Activated CD8-positive, alpha-beta memory T cell treated with anti-CD3 and anti-CD28 coated beads, Interleukin-2, amount 50 U/mL, for 4 hours (primary cell): ENCODE results near the gene CDK4.

Experiments used
- DNase-seq: peaks from one replicate; pipeline ENCODE4 v3.0.0-alpha.2; 2020

CDK4 gene

DNA sequence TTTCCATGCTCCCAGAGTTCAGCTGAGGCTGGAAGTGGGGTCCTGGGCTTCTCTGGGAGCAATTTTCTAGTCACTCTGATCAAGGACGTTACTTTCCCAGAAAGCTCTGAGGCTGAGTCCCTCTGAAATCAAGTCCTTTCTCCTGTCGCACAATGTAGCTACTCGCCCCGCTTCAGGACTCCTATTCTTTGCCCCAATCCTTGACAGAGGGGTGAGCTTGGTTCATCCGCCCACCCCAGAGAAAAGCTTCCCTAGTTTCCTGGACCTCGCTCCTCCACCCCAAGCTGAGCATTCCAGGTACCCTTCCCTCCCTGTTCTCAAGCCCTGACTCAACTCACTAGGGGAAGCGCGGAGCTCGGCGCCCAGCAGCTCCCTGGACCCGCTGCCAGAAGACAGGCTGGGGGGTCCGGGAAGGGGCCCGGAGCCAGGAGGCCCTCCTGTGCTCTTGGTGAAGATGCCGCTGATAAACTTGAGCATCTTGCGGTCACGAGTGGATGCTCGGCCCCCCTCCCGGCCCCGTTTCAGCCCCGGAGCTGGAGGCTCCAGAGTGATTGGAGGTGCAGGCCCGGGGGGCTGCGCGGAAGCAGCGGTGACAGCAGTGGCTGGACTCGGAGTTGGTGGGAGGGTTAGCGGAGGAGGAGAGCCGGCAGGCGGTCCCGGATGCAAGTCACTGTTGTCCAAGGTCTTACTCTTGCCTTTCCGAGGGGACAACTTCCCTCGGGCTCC is 15.2 kb downstream of the CDK4 start:
- DNase-seq = no peak

DNA sequence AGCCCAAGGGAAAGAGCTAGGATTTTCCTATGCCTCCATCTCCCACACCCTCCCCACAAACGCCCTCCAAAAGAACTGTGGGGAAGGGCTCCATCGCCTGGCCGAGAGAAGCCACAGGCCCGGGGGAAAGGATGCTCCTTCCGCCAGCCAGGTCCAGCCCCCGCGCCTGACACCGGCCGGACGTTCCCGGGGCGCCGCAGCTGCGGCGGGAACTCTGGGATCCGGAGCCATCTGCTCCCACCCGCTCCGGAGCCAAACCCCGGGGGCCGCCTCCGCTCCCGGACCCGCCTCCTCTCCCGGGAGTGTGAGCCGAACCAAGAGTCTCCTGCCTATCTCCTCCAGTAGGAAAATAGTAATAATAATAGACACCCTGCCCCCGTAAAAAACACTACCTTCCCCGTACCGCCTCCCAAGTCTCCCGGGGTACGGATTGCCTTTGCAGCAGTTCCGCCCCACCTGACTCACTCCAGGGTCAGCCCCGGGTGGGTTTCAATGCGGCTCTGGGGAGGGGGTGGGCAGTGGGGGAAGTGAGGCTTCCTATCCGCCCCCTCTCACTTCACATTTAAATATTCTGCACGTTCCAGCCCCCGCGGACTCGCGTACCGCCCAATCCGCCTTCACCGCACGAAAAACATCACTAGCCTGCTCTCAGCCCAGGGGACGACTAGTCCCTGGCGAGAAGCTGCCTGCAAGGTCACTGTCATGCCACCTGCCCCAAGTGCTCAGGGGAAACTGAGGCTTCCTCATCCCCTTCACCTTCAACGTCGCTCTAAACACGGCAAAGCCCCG is 16.0 kb downstream of the CDK4 start:
- no peak for DNase-seq

DNA sequence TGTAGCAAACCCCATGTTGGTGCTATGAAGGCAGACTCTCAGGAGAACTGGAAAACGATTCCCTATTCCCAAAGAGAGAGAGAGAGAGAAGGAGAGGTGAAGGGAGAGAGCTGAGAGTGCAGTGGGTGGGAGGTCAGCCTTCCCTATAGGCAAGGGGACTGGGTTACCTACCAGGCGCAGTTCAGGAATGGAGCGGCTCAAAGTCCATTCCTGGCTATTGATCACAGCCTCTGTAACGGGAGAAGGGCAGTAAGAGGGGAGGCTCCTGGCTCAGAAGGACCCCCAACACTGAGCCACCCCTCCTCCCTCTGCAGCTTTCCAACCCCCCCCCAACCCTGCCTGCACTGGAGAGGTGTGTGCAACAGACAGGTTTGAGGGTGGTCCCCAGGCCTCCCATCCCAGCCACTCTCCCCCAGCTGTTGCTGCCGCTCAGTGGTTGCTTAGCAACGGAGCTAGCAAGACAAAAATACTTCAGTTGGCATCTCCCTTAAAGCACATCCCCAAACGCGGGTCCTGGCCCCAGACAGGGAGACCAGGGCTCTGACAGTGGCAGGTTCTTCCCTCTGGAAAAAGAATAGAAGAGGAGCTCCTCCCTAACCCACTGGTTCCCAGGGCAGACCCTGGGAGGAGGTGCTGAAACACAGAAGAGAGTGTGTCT is 16.8 kb downstream of the CDK4 start:
- DNase-seq = no peak

DNA sequence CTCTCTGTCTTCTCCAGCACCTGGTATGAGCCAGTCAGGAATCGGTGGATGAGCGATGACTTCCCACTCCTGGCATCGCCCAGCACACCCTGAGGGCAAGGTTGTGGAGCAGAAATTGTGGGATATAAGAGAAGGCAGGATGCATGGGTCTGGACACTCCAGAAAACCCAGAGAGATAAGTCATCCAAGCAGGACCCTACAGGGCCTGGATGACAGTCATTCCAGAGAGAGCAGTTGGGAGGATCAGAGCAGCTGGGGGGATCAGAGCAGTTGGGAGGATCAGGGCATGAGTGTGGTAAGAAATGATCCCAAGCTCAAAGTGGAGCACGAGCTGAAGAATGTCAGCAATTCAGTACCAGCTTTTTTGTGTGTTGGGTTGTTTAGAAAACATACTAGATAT is 17.5 kb downstream of the CDK4 start:
- DNase-seq = no peak

DNA sequence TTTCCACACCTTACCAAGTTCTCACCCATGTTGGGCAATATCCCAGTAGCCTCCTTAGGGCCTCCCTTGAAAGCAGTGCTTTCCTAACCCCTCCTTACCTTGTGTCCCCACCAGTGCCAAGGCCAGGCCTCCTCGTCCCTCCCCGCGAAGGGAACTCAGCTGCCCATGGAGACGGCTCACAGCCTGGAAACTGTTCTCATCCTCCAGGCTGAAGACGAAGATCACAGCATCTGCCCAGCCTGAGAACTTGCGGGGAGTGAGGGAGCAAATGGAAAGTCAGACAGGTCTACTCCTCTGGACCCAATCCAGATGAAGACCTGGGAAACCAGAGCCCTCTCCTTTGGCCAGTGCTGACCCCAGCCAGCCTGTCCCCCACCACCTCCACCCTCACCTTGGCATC is 18.2 kb downstream of the CDK4 start:
- no peak for DNase-seq

DNA sequence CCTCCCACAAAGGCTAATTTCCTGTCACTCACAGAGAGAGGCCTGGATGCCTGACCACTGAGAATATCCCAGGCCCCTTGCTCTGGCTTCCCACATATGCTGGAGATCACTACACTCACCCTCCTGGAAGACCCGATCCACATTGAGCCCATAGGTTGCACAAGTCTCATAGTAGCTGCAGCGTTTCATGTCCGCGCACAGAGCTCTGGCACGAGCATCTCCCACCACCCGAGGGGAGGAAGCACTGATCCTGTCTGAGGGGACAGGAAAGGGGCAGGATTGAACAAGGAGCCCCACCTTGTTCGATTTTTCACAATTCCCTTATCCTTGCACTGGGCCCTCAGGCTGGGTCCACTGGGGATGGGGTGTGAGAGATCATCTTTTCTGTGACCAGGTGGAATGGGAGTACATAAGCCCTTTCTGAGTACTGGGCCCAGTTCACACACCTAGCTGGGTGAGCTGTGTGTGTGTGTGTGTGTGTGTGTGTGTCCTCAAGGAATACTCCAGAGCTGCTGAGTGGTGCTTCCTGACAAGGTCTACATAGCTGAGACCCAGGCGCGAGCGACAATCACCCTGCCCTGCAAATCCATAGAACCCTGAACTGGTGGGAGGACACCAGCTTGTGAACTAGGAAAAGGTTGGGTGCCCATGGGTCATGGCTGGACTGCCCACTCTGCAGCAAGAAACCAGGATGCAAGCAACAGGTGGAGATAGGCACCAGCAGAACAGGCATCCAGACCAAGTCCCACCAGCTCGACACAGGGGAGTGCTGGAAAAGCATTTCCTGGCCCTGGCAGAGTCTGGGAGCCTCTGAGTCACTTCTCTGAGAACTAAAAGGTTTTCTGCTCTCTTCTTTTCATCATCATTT is 19.1 kb downstream of the CDK4 start:
- DNase-seq = no peak

DNA sequence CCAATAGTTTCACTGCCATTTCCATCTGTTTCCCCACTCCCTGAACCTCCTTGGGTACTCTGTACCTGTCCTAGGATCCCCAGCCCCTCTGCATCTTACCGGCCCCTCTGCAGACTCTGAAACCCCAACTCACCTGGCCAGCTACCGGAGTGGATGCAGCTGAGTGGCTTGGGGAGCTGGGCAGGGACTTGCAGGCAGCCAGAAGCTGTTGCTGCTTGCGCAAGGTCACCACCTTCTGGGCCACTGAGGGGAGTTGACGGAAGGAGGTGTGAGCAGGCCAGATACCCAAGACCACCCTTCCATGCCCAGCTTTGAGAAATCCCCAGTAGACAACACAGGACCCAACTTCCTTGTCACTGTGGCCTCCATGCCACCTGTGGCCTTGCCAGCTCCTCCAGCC is 19.8 kb downstream of the CDK4 start:
- DNase-seq = no peak

DNA sequence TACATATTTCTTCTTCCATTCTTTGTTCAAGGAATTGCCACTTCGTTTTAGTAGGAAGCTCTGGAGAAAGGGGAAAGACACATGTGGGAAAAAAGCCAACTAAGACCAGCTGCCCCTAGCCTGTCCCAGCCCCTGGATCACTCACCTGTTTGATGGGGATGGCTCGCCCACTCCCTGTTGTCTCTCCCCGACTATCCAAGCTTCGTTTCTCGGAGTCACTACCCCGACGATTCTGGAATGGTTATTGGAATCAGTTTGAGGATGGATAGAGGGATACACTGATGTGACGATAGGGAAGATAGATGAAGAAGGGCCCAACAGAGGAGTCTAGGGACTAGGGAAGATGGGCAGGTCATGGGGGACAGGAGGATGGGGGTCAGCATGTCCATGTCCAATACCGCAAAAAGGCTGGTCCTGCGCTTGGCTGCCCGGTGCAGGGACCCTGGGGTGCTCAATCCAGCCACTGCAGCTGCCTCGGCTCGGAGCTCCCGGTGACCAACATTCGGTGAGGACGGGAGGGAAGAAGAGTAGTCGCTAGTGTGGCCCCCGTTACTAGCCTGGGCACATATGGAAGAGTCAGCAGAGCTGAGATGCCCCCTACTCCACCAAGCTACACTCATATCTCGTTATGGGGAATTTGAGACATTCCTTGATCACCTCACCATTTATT is 20.6 kb downstream of the CDK4 start:
- no peak for DNase-seq

DNA sequence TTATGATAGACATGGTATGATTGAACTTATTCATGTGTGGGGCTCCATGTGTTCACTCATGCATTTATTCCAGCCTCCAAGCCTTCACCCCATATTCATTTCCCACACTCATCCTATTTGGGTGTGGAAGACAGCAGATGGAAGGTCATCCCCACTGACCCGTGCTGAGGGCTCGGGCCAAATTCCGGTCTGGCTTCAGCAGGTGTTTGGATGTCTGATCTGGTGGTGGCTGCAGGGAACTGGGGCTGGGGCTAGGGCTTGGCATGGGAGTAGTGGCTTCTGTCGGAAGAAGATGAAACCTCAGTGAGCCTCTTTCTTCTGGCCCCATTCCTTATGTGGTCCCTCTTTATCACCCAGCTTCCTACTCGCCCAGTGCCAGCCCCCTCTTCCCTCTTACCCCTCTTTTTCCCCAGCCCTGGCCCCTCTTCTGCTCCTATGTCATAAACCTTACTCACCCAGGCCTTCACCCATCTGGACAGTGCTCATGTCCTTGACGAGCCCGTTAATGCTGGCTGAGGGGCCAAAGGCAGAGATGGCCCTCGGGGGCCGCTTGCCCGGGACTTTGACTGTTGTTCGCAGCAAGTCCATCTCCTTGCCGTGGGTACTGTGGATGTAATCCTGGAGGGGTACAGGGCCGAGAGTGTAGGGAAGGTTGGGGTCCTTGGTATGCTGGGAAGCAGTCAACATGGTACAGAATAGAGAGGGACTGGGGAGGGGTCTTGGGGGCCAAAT is 21.6 kb downstream of the CDK4 start:
- DNase-seq = no peak

DNA sequence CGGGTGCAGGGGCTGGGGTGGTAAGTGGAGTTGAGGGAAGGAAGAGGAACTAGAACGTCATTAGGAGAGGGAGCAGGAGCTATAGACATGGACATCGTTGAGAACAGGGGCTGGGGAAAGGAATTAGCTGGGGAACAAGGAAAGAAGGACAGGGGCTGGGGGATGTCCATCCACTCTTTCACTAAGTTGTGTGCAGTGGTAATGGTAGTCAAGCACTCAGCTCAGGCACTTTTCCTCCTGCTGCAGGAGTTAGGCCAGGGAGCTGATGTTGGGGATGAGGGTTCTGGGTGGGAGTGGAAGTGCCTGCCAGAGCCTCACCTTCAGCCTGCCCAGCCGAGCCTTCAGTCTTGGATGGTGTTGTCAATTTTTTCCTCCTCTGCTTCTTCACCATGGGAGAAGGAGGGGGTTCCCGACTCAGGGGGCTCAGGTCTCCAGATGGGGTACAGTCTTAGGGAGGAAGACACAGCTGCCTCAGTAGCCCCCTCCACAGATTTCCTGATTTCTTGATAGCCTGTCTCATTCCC is 22.7 kb downstream of the CDK4 start:
- DNase-seq = no peak

DNA sequence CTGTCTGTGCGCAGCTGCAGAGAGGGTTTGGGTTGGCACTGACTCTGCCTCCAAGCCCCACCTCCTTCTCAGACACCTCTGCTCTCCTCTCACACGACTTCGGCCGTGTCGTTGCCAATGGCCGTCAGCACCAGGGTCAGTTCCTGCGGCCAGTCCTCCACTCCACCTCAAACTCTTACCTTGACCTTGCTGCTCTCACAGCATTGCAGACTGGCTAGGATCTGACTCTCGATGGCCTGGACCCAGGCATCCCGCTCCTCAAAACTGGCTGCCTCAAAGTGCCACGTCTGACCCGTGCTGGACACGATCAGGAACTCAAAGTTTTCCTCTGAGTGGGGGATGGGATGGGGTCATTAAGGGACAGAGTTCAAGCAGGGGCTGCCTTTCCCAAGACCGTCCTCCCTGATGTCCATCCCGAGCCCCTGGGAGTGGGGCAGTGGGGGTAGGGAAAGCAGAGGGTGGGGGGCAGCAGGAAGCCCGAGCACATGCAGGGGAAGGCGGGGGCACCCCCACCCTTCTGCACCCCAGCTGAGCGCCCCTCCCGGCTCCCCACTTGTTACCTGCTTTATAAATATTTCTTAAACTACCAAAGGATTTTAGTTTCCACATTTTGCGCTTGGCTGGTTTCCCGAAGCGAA is 24.2 kb downstream of the CDK4 start:
- DNase-seq = no peak

DNA sequence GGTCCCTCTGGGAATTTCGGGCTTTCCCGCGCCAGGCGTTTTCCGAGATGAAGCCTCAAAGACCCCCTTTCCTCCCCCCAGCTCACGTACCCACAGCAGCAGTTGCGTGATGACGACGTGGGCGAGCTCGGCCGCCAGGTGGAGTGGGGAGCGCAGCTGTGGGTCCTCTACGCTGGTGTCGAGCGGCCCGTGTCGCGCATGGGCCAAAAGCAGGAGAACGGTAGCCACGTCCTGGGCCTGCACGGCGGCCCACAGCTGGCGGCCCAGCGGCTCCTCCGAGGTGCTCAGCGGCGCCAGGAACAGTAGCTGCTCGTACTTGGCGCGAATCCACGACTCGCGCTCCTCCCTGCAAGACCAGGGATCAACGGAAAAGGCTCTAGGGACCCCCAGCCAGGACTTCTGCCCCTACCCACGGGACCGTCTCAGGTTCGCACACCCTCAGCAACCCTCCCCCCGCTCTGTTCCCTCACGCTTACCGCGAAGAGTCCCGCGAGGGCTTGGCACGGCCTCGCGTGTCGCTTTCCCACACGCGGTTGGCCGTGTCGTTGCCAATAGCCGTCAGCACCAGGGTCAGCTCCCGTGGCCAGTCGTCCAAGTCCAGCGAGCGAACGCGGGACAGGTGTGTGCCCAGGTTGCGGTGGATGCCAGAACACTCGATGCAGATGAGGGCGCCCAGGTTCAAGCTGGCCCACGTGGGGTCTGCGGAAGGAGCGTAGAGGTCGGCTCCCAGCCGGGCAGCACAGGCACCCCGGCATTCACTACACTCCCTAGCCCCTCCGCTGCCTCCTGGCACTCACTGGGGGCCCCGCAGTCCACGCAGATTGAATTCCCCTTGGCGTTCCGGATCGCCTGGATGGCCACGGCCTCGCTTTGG is 25.0 kb downstream of the CDK4 start:
- no peak for DNase-seq

DNA sequence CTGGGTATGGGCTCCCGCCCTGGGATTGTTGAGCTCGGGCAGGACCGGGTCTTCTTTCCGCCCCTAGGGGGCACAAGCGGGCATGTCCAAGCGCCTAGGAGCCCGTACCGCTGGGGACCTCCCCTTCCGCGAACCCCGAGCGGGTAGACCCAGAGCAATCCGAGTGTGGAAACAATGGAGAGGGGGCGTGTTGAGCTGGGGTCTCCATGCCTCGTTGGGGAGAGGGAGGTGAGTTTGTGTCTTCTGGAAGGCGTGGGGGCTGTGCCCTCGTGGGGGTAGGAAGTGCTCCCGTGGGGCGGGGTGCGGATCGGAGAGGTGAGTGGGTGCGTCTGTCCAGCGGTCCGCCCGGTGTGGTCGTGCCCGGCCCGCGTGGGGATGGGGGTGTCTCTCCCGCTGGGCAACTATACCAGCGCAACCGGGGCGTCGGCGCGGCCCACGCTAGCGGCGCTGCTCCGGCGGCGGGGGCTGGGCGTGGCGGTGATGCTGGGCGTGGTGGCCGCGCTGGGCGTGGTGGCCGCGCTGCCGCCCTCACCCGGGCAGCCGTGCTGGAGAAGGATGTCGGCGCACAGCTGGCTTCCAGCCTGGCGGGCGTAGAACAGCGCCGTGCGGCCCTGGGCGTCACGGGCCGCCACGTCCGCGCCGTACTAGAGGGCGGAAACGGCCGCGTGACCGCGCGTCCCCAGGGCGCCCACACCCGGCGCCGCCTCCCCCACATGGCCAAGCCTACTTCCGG is 25.8 kb downstream of the CDK4 start:
- peak; percentile 44 for DNase-seq

DNA sequence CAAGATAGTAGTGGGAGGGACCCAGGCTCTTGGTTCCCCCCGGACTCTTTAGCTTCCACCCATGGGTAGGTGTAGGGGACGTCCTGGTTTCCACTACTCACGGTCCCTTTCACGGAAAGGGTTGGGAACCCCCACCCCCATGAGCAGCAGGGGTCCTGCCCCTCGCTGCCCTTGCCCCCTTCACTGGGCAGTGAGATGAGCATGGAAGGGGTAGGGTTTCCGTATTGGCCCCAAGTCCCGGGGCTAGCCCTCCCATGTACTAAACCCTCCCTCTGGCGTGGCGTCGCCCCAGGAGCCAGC is 26.3 kb downstream of the CDK4 start:
- no peak for DNase-seq

DNA sequence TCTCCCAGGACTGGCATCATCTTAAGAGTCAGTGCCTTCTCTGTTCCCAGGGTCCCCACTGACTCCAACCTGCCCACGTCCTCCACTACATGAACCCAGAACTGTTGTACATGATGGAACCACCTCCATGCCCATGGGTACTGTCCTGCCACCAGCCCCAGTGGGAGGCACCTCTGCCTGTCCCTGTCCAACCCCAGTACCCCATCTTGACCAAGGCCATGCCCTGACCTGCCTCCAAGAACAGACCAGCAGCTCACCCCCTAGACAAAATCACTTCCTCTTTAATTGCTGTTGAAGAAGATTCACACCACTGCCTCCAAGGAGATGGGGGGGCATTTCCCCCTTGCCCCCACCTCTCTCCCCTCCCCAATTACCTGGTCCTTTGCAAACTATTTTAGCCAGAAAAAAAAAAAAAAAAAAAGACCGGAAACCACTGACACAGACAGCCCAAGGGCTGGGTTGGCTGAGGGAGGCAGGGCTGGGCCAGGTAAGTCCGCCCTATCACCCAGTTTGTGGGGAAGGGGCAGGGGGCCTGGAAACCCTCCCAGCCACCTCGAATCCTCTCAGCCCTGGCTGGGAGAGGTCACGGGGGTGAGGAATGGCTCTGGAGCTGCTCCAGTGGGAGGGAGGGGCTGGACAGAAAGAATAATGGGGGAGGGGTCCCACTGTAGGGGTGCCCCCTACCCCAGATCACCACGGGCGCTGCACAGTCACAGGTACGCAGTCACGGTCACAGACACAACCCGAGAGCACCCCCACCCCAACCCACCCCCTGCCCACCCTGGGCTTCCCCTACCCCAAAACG is 27.0 kb downstream of the CDK4 start:
- no peak for DNase-seq

DNA sequence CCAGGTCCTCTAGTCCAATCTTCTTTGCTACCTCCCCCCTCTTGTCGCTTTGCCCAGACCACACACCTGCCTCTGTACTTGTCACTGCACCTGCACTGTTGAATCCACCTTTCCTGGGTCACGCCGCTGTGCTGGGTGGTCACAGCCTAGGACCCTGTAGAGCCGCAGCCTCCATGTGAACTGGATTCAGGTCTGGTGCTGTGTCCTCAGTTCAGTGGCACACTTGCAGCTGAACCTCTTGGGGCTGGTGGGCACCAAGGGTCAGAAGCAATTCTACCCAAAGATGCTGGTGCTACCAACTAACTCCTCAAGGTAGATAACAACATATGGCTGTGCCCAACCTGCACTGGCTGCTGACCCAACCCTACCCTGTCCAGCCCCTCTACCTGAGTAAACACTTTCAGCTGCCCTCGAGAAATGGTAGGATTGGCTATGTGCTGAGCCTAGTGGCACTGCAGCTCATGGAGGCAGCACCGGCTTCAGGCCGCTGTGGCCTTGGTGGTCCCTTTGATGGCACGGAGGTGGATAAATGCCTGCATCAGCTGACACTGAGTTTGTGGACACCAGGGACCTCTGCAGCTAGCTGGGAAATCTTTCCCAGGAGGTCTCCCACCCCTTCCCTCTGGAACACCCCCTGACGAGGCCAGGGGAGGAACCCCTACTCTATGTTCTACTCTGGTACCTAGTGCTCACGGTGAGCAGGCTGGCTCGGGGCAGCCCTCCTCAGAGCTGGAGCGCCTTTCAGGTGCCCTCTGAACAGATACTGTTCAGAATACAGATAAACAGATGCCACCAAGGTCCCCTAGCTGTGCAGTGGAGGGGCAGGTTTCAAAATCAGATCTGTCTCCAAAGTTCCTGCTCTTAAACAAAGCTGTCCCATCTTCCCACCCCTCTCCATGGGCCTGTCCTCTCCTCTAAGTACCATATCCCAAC is 27.8 kb downstream of the CDK4 start:
- no peak for DNase-seq

DNA sequence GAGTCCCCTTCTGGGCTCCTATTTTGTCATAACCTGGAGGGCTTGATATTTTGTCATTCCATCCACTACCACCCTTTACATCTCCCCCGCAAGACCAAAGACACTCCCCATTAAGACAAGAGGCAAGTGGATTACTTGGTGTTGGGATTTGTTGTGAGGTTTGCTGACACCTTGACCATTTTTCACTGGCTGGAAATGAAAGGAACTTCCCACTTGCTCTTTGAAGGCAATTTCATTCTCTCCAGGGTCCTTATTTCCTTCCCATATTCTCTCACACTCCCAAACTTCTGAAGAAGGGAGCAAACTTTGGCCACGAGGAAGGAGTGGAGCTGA is 28.5 kb downstream of the CDK4 start:
- no peak for DNase-seq
